Measurements from ENCODE around the gene RNGTT. TPM values are rescaled to one million over a fixed set of nuclear protein-coding genes. Genes with fewer than 3 reads are reported as not detected.
"Not testable (repeated sequence)": the region's sequence is repeated elsewhere in the genome, so short reads cannot be mapped to it uniquely, and the experiment has no call there.

RNGTT gene
- total and polyA plus RNA-seq, 4 donors: 13.1 to 34.4 (median 20.9) TPM

- WGBS (ENCODE audit: insufficient coverage): 95% methylated on average over 3 of the region's 4 CpGs
- Histone ChIP-seq H3K27me3 (ENCODE audit: control insufficient read depth, insufficient read depth, low read length) (no peaks in the 10 kb centered on the region), H3K4me1 (ENCODE audit: control insufficient read depth, insufficient read depth, low read length) (no peaks in the 10 kb centered on the region), H3K27ac (ENCODE audit: low read depth, low read length) (no peak overlapping the region), H3K36me3 (ENCODE audit: control insufficient read depth, insufficient read depth, low read length) (no peaks in the 10 kb centered on the region), H3K9me3 (ENCODE audit: control insufficient read depth, insufficient read depth, low read length) (no peaks in the 10 kb centered on the region), H3K4me3 (ENCODE audit: low read depth, low read length) (no peak overlapping the region)
- DNase-seq (ENCODE audit: low read depth in 4 of 6, low spot score in 6 of 6): no peak
Observed at GRCh38 chr6:88997327-88997726, 33.9 kb upstream of the RNGTT start.

DNA sequence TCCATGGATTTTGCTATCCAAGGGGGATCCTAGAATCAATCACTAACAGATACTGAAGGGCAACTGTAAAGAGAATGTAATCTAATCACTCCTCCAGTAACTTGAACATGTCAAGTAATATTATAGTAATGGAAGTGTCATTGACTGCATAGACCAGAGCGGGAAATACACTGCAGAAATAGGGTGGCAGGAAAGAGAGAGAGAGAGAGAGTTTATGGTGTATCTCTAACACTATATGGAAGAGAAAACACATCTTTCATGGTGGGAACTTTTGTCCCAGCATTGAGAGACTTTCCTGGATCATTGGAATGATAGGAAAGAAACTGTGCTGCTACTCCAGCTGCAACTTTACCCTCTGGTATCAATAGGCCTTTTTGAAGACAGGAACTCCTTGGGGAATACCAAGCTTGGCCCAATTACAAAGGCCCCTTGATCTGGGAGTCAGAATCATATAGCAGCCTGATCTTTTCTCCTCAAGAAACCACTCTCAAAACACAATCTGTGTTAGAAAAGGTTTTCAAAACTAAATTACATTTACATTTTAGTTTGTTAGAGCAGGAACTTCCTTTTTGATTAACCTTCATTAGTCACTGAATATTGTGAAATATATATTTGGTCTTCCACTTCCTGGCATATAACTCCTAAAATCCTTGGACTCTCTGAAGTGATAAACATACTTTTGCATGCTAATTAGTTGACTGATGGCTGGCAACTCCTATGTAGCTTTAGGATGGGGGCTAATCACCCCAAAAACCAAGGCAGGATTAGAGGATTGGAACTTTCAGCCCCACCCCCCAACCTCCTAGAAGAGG is 29.5 kb upstream of the RNGTT start:
- H3K27ac ChIP-seq (ENCODE audit: low read depth, low read length): no peak overlapping the region
- WGBS (ENCODE audit: insufficient coverage): no CpG with 5 or more reads among the region's 1 CpG

DNA sequence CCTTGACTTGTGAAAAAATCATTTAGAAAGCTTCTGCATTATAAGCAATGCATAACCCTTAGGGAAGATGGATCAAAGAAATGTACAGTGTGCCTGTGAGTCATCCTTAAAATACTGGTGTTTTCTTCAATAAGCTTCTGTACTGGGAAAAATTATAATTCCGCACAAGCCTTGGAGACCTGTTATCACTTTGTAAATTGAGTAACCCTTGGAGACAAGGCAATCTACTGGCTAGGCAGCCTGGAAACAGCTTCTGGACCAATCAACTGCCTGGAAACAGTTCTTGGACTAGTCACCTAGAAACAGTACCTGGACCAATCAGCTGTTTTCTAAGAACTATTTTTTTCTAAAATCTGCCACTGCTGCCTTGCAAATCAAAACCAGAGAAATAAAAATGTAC is 25.8 kb upstream of the RNGTT start:
- H3K9me3 ChIP-seq (ENCODE audit: control insufficient read depth, insufficient read depth, low read length): no peaks in the 10 kb centered on the region
- DNase-seq (ENCODE audit: low read depth in 4 of 6, low spot score in 6 of 6): peak in 3 of 6 donors; percentile 19 to 77 (median 23)
- no peak overlapping the region for H3K4me3 ChIP-seq (ENCODE audit: low read depth, low read length)
- no peaks in the 10 kb centered on the region for H3K27me3 ChIP-seq (ENCODE audit: control insufficient read depth, insufficient read depth, low read length)
- no peaks in the 10 kb centered on the region for H3K36me3 ChIP-seq (ENCODE audit: control insufficient read depth, insufficient read depth, low read length)
- H3K4me1 ChIP-seq (ENCODE audit: control insufficient read depth, insufficient read depth, low read length): no peaks in the 10 kb centered on the region
- WGBS (ENCODE audit: insufficient coverage): 70% methylated on average over 1 of the region's 1 CpG
- no peak overlapping the region for H3K27ac ChIP-seq (ENCODE audit: low read depth, low read length)

More for the DNA sequence above, 29.5 kb upstream of the RNGTT start:
- Histone ChIP-seq H3K4me3 (ENCODE audit: low read depth, low read length) (no peak overlapping the region), H3K36me3 (ENCODE audit: control insufficient read depth, insufficient read depth, low read length) (no peaks in the 10 kb centered on the region), H3K9me3 (ENCODE audit: control insufficient read depth, insufficient read depth, low read length) (no peaks in the 10 kb centered on the region), H3K4me1 (ENCODE audit: control insufficient read depth, insufficient read depth, low read length) (no peaks in the 10 kb centered on the region), H3K27me3 (ENCODE audit: control insufficient read depth, insufficient read depth, low read length) (no peaks in the 10 kb centered on the region)
- peak in 2 of 6 donors; percentile 17 to 29 for DNase-seq (ENCODE audit: low read depth in 4 of 6, low spot score in 6 of 6)

DNA sequence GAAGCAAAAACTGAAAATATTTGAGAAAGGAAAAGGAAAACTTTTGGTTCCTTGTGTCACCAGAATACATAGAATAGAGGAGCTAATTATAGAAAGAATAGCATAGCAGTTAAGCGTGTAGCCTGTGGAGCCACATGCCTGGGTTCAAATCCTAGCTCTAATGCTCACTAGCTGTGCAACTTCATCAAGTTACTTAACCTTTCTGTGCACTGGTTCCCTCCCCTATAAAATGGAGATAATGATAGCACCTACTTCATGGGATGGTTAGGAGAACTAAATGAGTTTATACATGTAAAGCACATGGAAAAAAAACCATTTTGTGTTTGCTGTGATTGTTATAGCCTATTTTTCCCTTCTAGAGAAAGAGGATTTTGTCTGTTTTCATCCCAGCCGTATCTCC is 24.5 kb upstream of the RNGTT start:
- no peak overlapping the region for H3K27ac ChIP-seq (ENCODE audit: low read depth, low read length)
- no peaks in the 10 kb centered on the region for H3K4me1 ChIP-seq (ENCODE audit: control insufficient read depth, insufficient read depth, low read length)
- no peaks in the 10 kb centered on the region for H3K36me3 ChIP-seq (ENCODE audit: control insufficient read depth, insufficient read depth, low read length)
- no peaks in the 10 kb centered on the region for H3K27me3 ChIP-seq (ENCODE audit: control insufficient read depth, insufficient read depth, low read length)
- WGBS (ENCODE audit: insufficient coverage): no CpG with 5 or more reads among the region's 2 CpGs
- no peaks in the 10 kb centered on the region for H3K9me3 ChIP-seq (ENCODE audit: control insufficient read depth, insufficient read depth, low read length)
- no peak overlapping the region for H3K4me3 ChIP-seq (ENCODE audit: low read depth, low read length)
- DNase-seq (ENCODE audit: low read depth in 4 of 6, low spot score in 6 of 6): no peak

GRCh38 chr6:88985901-88986300 is 22.5 kb upstream of the RNGTT start:
- Histone ChIP-seq H3K9me3 (ENCODE audit: control insufficient read depth, insufficient read depth, low read length) (no peaks in the 10 kb centered on the region), H3K4me1 (ENCODE audit: control insufficient read depth, insufficient read depth, low read length) (no peaks in the 10 kb centered on the region), H3K27ac (ENCODE audit: low read depth, low read length) (no peak overlapping the region), H3K4me3 (ENCODE audit: low read depth, low read length) (no peak overlapping the region), H3K36me3 (ENCODE audit: control insufficient read depth, insufficient read depth, low read length) (no peaks in the 10 kb centered on the region), H3K27me3 (ENCODE audit: control insufficient read depth, insufficient read depth, low read length) (no peaks in the 10 kb centered on the region)
- DNase-seq (ENCODE audit: low read depth in 4 of 6, low spot score in 6 of 6): no peak

DNA sequence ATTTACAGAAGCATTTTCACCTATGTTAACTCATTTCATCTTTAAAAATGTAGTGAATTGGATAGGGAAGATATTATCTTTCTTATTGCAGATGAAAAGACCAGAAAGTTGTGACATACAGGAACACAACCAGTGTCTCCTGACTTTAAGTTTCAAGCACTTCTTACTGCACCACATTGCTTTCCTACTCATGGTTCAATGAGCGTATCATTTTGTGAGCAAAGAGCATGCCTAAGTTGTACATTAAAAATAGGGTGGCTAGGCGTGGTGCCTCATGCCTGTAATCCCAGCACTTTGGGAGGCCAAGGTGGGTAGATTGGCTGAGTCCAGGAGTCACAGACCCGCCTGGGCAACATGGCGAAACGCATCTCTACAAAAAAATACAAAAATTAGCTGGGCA is 21.2 kb upstream of the RNGTT start:
- Histone ChIP-seq H3K4me1 (ENCODE audit: control insufficient read depth, insufficient read depth, low read length) (no peaks in the 10 kb centered on the region), H3K27ac (ENCODE audit: low read depth, low read length) (no peak overlapping the region), H3K4me3 (ENCODE audit: low read depth, low read length) (no peak overlapping the region), H3K9me3 (ENCODE audit: control insufficient read depth, insufficient read depth, low read length) (no peaks in the 10 kb centered on the region), H3K36me3 (ENCODE audit: control insufficient read depth, insufficient read depth, low read length) (no peaks in the 10 kb centered on the region), H3K27me3 (ENCODE audit: control insufficient read depth, insufficient read depth, low read length) (no peaks in the 10 kb centered on the region)
- no peak for DNase-seq (ENCODE audit: low read depth in 4 of 6, low spot score in 6 of 6)
- 100% methylated on average over 1 of the region's 5 CpGs for WGBS (ENCODE audit: insufficient coverage)

GRCh38 chr6:88984152-88984551 is 20.7 kb upstream of the RNGTT start:
- Histone ChIP-seq H3K27ac (ENCODE audit: low read depth, low read length) (no peak overlapping the region), H3K9me3 (ENCODE audit: control insufficient read depth, insufficient read depth, low read length) (no peaks in the 10 kb centered on the region), H3K4me1 (ENCODE audit: control insufficient read depth, insufficient read depth, low read length) (no peaks in the 10 kb centered on the region), H3K4me3 (ENCODE audit: low read depth, low read length) (no peak overlapping the region), H3K36me3 (ENCODE audit: control insufficient read depth, insufficient read depth, low read length) (no peaks in the 10 kb centered on the region), H3K27me3 (ENCODE audit: control insufficient read depth, insufficient read depth, low read length) (no peaks in the 10 kb centered on the region)
- no peak for DNase-seq (ENCODE audit: low read depth in 4 of 6, low spot score in 6 of 6)

DNA sequence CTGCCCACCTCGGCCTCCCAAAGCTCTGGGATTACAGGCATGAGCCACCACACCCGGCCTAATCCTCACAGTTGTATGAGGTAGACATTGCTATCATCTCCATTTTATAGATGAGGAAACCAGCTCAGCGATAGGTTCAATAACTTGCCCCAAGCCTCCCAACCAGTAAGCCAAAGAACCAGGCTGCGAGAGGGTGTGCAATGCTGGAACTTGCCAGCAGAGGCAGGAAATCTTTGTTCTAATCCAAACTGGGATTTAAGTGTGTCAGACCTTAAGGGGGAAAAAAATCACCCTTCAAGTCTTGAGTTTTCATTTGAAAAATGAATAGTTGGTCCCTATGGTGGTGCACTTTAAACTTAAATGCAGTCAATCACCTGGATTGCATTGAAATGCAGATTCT is 20.1 kb upstream of the RNGTT start:
- Histone ChIP-seq H3K27me3 (ENCODE audit: control insufficient read depth, insufficient read depth, low read length) (no peaks in the 10 kb centered on the region), H3K27ac (ENCODE audit: low read depth, low read length) (no peak overlapping the region), H3K4me1 (ENCODE audit: control insufficient read depth, insufficient read depth, low read length) (no peaks in the 10 kb centered on the region), H3K36me3 (ENCODE audit: control insufficient read depth, insufficient read depth, low read length) (no peaks in the 10 kb centered on the region), H3K9me3 (ENCODE audit: control insufficient read depth, insufficient read depth, low read length) (no peaks in the 10 kb centered on the region), H3K4me3 (ENCODE audit: low read depth, low read length) (no peak overlapping the region)
- peak in 2 of 6 donors; percentile 35 to 43 for DNase-seq (ENCODE audit: low read depth in 4 of 6, low spot score in 6 of 6)
- WGBS (ENCODE audit: insufficient coverage): 40% methylated on average over 1 of the region's 4 CpGs

DNA sequence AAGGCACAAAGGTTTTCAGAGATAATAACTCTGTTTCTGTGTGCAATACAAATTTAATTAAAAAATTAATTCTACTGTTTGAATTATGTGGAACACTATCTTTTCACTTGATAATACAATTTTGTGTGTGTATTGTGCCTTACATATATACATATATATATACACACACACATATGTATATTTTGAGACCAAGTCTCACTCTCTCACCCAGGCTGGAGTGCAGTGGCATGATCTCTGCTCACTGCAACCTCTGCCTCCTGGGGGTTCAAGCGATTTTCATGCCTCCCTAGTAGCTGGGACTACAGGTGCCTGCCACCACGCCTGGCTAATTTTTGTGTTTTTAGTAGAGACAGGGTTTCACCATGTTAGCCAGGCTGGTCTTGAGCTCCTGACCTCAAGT is 19.7 kb upstream of the RNGTT start:
- H3K4me1 ChIP-seq (ENCODE audit: control insufficient read depth, insufficient read depth, low read length); H3K4me3 ChIP-seq (ENCODE audit: low read depth, low read length); H3K27me3 ChIP-seq (ENCODE audit: control insufficient read depth, insufficient read depth, low read length); H3K27ac ChIP-seq (ENCODE audit: low read depth, low read length); DNase-seq (ENCODE audit: low read depth in 4 of 6, low spot score in 6 of 6); H3K36me3 ChIP-seq (ENCODE audit: control insufficient read depth, insufficient read depth, low read length); H3K9me3 ChIP-seq (ENCODE audit: control insufficient read depth, insufficient read depth, low read length): not testable (repeated sequence)
- 90% methylated on average over 2 of the region's 2 CpGs for WGBS (ENCODE audit: insufficient coverage)

DNA sequence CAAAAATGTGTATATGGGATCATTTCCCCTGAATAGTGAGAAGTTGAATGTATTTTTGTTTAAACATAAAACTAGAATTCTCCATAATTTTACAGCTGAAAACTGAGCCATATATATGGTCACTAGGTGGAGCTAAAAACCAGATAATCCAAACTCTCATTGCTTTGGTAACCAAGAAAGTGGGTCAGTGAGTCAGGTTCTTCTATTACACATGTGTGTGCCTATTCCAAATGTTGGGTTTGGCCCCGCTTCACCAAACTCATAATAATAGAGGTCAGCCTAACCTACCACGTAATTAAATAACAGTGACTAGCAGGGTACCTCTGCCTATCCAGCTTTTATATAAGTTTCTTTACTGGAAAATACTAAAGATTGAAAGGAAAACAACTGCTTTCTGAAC is 19.3 kb upstream of the RNGTT start:
- Histone ChIP-seq H3K27me3 (ENCODE audit: control insufficient read depth, insufficient read depth, low read length) (no peaks in the 10 kb centered on the region), H3K9me3 (ENCODE audit: control insufficient read depth, insufficient read depth, low read length) (no peaks in the 10 kb centered on the region), H3K4me3 (ENCODE audit: low read depth, low read length) (no peak overlapping the region), H3K36me3 (ENCODE audit: control insufficient read depth, insufficient read depth, low read length) (no peaks in the 10 kb centered on the region), H3K27ac (ENCODE audit: low read depth, low read length) (no peak overlapping the region), H3K4me1 (ENCODE audit: control insufficient read depth, insufficient read depth, low read length) (no peaks in the 10 kb centered on the region)
- no CpG with 5 or more reads among the region's 2 CpGs for whole genome bisulfite sequencing (ENCODE audit: insufficient coverage)
- DNase-seq (ENCODE audit: low read depth in 4 of 6, low spot score in 6 of 6): peak in 4 of 6 donors; percentile 43 to 90 (median 70)
